ENCODE results near the gene KCNMB1.

DNA sequence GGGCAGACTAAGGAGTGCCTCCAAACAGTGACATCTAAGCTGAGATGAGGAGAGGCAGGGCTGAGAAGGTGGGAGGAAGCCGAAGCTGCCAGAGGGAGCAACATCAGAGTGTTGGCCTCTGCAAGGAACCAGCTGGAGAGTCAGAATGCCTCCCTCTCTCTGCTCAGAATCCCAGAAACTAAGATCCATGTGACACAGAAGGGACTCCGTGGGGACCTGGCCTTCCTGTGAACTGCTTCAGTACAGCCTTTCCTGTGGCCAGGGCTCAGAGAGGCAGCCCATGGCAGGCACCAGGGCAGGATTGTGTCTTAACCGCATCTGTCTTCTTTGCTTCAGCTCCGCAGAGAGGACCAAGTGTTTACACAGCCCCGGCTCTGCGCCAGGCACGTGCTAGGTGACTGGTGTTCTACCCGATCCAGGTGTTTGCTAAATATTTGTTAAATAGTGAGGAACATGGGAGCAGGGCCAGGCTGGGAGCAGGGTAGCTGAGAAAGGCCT, 33.5 kb downstream of the KCNMB1 start:
- TF ChIP-seq CTCF (IDR thresholded peaks at IDR 0.05) (no peak), EZH2 (IDR thresholded peaks at IDR 0.05) (no peak)

Measured in neural progenitor cell (in vitro differentiated cells).